Activated B cell treated with CpG ODN at 0.5 μM for 24 hours (primary cell): ENCODE data around the gene AQP12A. TPM values are rescaled to one million over a fixed set of nuclear protein-coding genes. Genes with fewer than 3 reads are reported as not detected.

Experiments used
- ATAC-seq: fragments of 200-7000 bp; cut with Tn5 transposase; one replicate; pipeline ENCODE4 v1.10.0; 2021; ENCODE audit warnings: low read depth, mild to moderate bottlenecking, moderate library complexity
- CTCF ChIA-PET: fragments of 350-600 bp; sonication (Branson Sonifier 250); formaldehyde crosslinking; loops from one replicate; lab custom pipeline; 2021; ENCODE audit warnings: antibody characterized with exemption; lab: Charles Lee
- POLR2A ChIA-PET: fragments of 350-600 bp; sonication (Branson Sonifier 250); formaldehyde crosslinking; loops from one replicate; lab custom pipeline; 2021; ENCODE audit warnings: antibody characterized with exemption; lab: Charles Lee
- DNase-seq: peaks from one replicate; pipeline ENCODE4 v3.0.0; 2022
- H3K27ac Mint-ChIP-seq: one replicate; pipeline ENCODE4 v1.8.0; 2020; ENCODE audit warnings: mixed read lengths
- H3K27me3 Mint-ChIP-seq: one replicate; pipeline ENCODE4 v1.8.0; 2021; ENCODE audit warnings: mixed read lengths
- H3K36me3 Mint-ChIP-seq: one replicate; pipeline ENCODE4 v1.8.0; 2021; ENCODE audit warnings: low read depth, mixed read lengths
- H3K4me1 Mint-ChIP-seq: one replicate; pipeline ENCODE4 v1.8.0; 2021; ENCODE audit warnings: mixed read lengths
- H3K4me3 Mint-ChIP-seq: one replicate; pipeline ENCODE4 v1.8.0; 2020; ENCODE audit warnings: mild to moderate bottlenecking, mixed read lengths
- H3K9me3 Mint-ChIP-seq: one replicate; pipeline ENCODE4 v1.8.0; 2020; ENCODE audit warnings: mixed read lengths
- intact Hi-C: fragments of 100-400 bp; cut with micrococcal nuclease; formaldehyde crosslinking; loops from one replicate; pipeline ENCODE4 v1.15.1; 2024
- total RNA-seq: library from RNA; stranded (reverse); gene quantifications from 2 replicates; pipeline ENCODE4 v1.2.3, GENCODE V29; 2022
- TF ChIP-seq, protein P1 (sequence below): fragments of 200-600 bp; IDR thresholded peaks from one replicate; pipeline ENCODE4 v1.8.0; 2022; ENCODE audit warnings: antibody characterized with exemption, mild to moderate bottlenecking

The AQP12A gene
- total RNA-seq, 1 donor from 2014 or later: not detected

DNA sequence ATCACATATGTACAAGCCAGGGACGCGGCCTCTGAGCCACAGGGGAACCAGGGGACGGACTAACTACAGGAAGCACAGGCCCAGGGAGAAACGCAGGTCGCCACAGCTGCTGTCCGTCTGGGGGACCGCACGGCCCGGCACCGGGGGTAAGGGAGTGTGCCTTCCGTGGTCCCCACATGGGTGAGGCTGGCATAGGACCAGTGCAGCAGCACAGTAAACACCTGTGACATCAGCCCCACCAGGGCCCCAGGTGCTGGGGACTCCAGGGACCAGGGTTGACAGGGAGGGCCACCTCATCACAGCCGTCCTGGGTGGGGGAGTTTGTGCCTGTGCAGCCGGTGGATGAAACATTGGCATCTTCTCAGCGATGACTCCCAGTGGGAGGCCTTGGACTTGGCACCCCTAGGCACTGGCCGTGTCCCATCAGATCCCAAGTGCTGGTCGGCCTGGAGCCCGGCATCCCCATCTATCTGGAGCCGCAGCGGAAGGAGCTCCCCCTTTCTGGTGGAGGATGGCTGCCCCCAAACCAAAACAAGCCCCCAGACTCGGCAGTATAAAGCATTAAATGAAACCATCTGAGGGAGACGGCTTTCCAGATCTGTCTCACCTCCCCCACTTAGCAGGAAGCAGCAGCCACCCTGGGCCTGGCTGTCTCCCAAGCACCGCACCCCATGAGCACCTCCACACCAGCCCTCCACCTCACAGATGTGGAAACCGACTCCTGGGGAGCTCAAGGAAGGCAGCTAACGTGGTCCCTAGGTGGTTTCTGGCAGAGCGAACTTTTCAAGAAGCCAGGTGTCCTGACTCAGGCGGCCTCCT is 22.5 kb downstream of the AQP12A start:
- H3K4me3 Mint-ChIP-seq: no peak overlapping the region
- H3K9me3 Mint-ChIP-seq: no peaks in the 10 kb centered on the region
- no peak for ATAC-seq
- CTCF ChIA-PET: no interaction called here
- POLR2A ChIA-PET: no interaction called here
- no peaks in the 10 kb centered on the region for H3K36me3 Mint-ChIP-seq
- H3K27me3 Mint-ChIP-seq: peaks cover 5% of the 10 kb centered on the region
- intact Hi-C loops: no loop called here
- TF ChIP-seq, protein P1, sequence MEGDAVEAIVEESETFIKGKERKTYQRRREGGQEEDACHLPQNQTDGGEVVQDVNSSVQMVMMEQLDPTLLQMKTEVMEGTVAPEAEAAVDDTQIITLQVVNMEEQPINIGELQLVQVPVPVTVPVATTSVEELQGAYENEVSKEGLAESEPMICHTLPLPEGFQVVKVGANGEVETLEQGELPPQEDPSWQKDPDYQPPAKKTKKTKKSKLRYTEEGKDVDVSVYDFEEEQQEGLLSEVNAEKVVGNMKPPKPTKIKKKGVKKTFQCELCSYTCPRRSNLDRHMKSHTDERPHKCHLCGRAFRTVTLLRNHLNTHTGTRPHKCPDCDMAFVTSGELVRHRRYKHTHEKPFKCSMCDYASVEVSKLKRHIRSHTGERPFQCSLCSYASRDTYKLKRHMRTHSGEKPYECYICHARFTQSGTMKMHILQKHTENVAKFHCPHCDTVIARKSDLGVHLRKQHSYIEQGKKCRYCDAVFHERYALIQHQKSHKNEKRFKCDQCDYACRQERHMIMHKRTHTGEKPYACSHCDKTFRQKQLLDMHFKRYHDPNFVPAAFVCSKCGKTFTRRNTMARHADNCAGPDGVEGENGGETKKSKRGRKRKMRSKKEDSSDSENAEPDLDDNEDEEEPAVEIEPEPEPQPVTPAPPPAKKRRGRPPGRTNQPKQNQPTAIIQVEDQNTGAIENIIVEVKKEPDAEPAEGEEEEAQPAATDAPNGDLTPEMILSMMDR: no peak
- no peak overlapping the region for H3K27ac Mint-ChIP-seq
- H3K4me1 Mint-ChIP-seq: no peaks in the 10 kb centered on the region
- DNase-seq: no peak

DNA sequence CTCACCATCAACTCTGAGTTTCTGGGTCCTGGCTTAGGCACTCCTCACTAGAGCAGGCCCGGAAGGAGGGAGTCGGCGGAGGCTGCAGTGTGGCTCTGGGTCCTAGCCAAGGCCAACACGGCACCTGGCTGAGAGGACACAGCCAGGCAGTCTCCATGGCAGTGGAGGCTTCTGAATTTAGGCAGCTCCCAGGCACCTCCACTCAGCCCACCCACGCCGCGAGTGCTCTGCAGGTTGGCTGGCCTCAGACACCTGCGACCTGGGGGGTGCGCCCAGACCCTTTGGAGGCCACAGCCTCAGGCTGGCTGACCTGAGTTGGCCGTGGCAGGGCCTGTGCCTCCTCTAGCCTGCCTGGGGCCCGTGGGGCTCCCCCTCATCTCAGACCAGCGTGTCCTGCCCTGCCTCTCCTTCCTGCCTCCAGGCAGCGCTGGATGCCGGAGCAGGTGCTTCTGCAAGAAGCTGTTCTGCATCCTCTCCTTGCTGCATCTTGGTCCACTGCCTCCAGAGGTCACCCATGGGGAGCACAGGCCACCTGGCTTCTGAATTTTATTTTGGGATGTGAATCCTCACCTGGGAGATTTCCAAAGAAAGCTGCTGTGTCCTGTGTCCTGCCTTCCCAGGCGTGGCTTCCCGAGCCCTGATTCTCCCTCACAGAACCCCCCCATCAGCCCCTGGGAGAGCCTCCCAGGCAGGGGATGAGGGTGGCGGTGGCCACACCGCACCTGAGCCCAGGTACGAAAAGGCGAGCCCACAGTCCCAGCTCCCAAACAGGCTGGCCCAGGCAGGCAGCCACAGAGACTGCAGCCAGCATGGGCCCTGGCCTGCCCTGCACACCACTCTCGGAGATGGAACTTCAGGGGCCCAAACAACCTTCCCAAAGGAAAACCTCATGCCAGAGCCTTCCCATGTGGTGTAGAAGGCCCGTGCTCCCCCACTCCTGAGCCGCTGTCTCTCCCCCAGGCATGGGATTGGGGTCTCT is 23.4 kb downstream of the AQP12A start:
- no peaks in the 10 kb centered on the region for H3K9me3 Mint-ChIP-seq
- H3K36me3 Mint-ChIP-seq: no peaks in the 10 kb centered on the region
- no peaks in the 10 kb centered on the region for H3K4me1 Mint-ChIP-seq
- TF ChIP-seq, protein P1: no peak
- DNase-seq (no peak), ATAC-seq (no peak)
- H3K27ac Mint-ChIP-seq: no peak overlapping the region
- no peak overlapping the region for H3K4me3 Mint-ChIP-seq
- ChIA-PET CTCF (no interaction called here), POLR2A (no interaction called here)
- intact Hi-C loops: no loop called here
- H3K27me3 Mint-ChIP-seq: peaks cover 2% of the 10 kb centered on the region

DNA sequence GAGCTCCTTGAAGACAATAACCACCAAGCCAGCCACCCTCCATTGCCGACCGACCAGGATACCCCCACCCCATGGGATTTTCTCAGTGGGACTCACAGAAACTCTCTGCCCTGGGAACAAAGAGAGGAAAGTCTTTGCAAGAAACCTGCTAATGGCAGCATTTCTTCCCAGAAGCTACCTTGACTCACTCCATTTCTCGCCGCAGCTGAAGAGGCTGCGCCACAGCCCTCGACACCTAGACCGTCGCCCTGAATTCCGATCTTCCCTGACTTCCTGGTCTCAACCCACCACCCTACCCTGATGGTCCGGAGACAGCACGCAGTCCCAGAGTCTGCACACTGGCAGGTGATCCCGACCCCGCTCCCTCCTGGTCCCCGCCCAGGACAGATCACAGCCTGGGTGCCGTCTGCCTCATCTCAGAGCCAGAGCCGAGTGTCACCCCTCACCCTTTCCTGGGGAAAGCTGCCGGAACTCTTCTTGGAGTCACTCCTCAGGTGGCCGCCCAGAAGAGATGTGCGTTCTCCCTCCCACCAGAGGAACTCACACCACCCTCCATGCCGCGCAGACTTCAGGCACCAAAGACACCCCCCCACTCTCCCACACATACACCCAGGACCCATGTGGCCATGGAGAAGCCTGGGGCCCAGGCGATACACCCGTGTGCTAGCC is 24.6 kb downstream of the AQP12A start:
- no peak overlapping the region for H3K27ac Mint-ChIP-seq
- H3K27me3 Mint-ChIP-seq: peaks cover 2% of the 10 kb centered on the region
- no peaks in the 10 kb centered on the region for H3K9me3 Mint-ChIP-seq
- H3K4me1 Mint-ChIP-seq: no peaks in the 10 kb centered on the region
- no peak overlapping the region for H3K4me3 Mint-ChIP-seq
- DNase-seq: no peak
- POLR2A ChIA-PET: no interaction called here
- intact Hi-C loops: no loop called here
- CTCF ChIA-PET: no interaction called here
- ATAC-seq: no peak
- no peaks in the 10 kb centered on the region for H3K36me3 Mint-ChIP-seq
- TF ChIP-seq, protein P1: no peak

DNA sequence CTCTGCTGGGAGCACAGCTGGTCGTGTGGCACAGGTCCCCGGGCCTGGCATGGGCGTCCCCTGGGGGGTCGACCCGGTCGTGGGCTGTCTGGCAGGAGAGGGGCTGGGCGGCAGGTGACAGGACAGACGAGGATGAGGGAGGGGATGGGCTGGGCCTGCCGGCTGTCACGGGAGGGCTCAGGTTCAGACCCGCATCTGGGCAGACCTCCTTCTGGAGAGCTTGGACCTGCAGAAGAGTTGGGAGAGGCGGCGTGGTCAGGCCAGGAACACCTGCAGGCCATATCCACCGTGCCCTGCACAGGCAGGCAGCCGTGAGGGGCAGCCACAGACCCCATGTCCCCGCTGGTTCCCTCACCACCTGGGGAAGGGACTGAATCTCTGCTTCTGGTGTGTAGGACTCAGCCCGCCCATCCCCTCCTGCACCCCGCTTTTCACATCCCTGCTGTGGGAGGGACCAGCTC is 25.5 kb downstream of the AQP12A start:
- Mint-ChIP-seq H3K36me3 (no peaks in the 10 kb centered on the region), H3K27ac (no peak overlapping the region), H3K4me1 (no peaks in the 10 kb centered on the region), H3K27me3 (peaks cover 2% of the 10 kb centered on the region), H3K4me3 (no peak overlapping the region), H3K9me3 (no peaks in the 10 kb centered on the region)
- no peak for ATAC-seq
- CTCF ChIA-PET: no interaction called here
- POLR2A ChIA-PET: no interaction called here
- intact Hi-C loops: no loop called here
- no peak for DNase-seq
- TF ChIP-seq, protein P1: no peak
